Gastroesophageal sphincter (tissue), 3 donors: ENCODE data around the gene SPATA32.
A peak's percentile ranks its signal among the peaks of the same experiment; 100 is the strongest.

Experiments used
- CTCF ChIP-seq, 4 experiments: fragments of 200-600 bp in 2 of 4; fragments of 450-650 bp in 2 of 4; sonication (generic) in 1 of 4; IDR thresholded peaks; one replicate each; pipeline ENCODE4 v1.5.1; 2017 to 2019; ENCODE audit warnings: antibody characterized with exemption in 4 of 4, mild to moderate bottlenecking in 2 of 4, moderate library complexity in 2 of 4
- EP300 ChIP-seq: sonication (generic); formaldehyde crosslinking; IDR thresholded peaks from one replicate; pipeline ENCODE4 v1.6.1; 2017; ENCODE audit warnings: antibody characterized with exemption, mild to moderate bottlenecking
- POLR2A ChIP-seq, 2 donors: fragments of 450-650 bp; IDR thresholded peaks; one replicate each; pipeline ENCODE4 v1.6.1; 2017; ENCODE audit warnings: antibody characterized with exemption in 2 of 2, mild to moderate bottlenecking in 2 of 2, moderate library complexity in 1 of 2

- peak in 1 of 4 experiments; percentile 4 for TF ChIP-seq CTCF (IDR thresholded peaks at IDR 0.05)
- no peak for TF ChIP-seq EP300
- no peak for TF ChIP-seq POLR2A (IDR thresholded peaks at IDR 0.05)
These were observed at the start of gene SPATA32 for GRCh38 chr17:45261577-45262515.
